Epithelial cell of esophagus (primary cell): ENCODE data around the gene HAPLN2.

Experiments
- DNase-seq: peaks from one replicate; pipeline ENCODE4 v3.0.0; 2010; ENCODE audit warnings: low read depth
- H3K4me3 ChIP-seq: 2 replicates; pipeline ENCODE4 v1.5.1; 2011; ENCODE audit warnings: mild to moderate bottlenecking, low read length, control low read depth
- TF ChIP-seq, protein P1 (sequence below): IDR thresholded peaks from 2 replicates; pipeline ENCODE4 v1.5.1; 2011; ENCODE audit warnings: low read depth, mild to moderate bottlenecking, low read length, control low read depth, inconsistent platforms; ENCODE audit not compliant: insufficient read depth; ENCODE audit errors: missing control alignments

Gene HAPLN2

GRCh38 chr1:156592158-156592909 lies 26.9 kb upstream of the HAPLN2 start:
- TF ChIP-seq, protein P1, sequence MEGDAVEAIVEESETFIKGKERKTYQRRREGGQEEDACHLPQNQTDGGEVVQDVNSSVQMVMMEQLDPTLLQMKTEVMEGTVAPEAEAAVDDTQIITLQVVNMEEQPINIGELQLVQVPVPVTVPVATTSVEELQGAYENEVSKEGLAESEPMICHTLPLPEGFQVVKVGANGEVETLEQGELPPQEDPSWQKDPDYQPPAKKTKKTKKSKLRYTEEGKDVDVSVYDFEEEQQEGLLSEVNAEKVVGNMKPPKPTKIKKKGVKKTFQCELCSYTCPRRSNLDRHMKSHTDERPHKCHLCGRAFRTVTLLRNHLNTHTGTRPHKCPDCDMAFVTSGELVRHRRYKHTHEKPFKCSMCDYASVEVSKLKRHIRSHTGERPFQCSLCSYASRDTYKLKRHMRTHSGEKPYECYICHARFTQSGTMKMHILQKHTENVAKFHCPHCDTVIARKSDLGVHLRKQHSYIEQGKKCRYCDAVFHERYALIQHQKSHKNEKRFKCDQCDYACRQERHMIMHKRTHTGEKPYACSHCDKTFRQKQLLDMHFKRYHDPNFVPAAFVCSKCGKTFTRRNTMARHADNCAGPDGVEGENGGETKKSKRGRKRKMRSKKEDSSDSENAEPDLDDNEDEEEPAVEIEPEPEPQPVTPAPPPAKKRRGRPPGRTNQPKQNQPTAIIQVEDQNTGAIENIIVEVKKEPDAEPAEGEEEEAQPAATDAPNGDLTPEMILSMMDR, result no peak

DNA sequence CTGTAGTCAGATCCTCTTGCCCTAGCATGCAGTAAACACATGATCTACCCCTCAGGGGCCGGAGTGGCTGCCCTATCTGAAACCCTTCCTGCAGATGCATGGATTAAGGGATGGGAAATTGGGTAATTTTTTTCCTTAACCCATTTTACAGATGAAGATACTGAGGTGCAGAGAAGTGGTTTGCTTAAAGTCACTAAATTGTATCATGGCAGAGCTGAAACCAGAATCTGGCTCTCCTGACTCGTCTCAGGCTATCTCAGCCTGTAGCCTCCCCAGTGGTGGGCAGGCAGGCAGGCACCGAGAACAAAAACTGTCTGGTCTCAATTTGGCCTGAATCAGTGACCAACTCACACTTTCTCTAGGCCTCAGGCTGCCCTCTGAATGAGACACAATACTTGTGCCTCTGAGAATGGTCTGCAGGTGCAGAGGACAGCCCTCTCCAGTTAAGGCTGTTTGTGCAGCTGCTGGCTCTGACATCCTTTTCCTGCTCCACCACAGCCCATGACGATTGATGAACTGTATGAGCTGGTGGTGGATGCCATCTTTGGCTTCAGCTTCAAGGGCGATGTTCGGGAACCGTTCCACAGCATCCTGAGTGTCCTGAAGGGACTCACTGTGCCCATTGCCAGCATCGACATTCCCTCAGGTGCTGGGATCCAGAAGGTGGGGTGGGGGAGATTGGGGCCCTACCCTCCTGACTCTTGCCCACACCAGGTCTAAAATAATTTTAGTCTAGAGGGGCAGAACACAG lies 26.1 kb upstream of the HAPLN2 start:
- no peak for DNase-seq
- TF ChIP-seq, protein P1, result no peak
- no peak overlapping the region for H3K4me3 ChIP-seq

More at GRCh38 chr1:156592158-156592909, 26.9 kb upstream of the HAPLN2 start:
- peak overlapping the region; percentile 74 for H3K4me3 ChIP-seq
- no peak for DNase-seq

DNA sequence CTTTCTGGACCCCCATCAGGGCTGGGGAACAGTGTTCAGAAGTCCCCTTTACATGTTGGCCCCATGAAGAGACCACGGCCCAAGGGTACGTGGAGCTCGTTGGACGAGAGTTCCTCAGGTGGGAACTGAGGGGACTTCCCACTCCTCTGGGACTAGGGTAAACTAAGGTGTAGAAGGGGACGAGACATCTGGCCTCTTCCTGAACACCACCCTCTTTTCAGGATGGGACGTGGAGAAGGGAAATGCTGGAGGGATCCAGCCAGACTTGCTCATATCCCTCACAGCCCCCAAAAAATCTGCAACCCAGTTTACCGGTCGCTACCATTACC lies 25.6 kb upstream of the HAPLN2 start:
- TF ChIP-seq, protein P1, result no peak
- no peak overlapping the region for H3K4me3 ChIP-seq
- DNase-seq, result no peak

DNA sequence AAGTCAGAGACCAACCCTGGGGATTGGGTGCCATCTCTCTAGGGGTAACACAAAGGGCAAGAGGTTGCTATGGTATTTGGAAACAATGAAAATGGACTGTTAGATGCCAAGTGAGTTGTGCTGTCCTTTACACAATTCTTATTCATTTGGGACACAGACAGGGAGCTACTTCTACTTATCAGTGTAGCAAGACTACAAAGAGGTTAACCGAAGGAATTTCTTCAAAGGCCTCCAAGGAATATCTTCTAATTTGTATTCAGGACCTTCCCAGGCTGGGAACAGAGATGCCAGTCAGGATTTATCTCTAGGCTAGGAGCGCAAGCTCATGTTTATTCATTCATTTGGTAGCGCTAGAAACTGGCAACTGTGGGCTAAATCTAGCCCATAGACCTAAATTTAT lies 25.0 kb upstream of the HAPLN2 start:
- H3K4me3 ChIP-seq, result no peak overlapping the region
- TF ChIP-seq, protein P1, result no peak
- no peak for DNase-seq

DNA sequence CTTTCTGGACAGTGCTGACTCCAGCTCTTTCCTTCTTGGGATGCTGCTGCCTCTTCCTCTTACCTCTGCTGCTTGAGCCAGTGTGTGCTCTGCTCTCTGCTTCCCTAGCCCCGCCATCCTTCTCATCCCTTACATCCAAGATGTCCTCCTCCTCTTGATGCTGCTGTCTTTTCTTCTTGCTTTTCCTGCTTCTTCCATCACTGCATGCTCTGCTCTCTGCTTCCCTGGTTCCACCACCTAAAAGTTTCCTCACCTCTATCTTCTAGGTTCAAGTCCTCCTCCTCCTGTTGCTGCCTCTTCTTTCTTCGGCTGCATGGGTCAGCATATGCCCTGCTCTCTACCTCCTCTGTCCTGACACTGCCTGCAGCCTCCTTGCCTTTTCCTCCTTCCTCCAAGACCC lies 24.2 kb upstream of the HAPLN2 start:
- H3K4me3 ChIP-seq, result no peak overlapping the region
- TF ChIP-seq, protein P1, result no peak
- no peak for DNase-seq

DNA sequence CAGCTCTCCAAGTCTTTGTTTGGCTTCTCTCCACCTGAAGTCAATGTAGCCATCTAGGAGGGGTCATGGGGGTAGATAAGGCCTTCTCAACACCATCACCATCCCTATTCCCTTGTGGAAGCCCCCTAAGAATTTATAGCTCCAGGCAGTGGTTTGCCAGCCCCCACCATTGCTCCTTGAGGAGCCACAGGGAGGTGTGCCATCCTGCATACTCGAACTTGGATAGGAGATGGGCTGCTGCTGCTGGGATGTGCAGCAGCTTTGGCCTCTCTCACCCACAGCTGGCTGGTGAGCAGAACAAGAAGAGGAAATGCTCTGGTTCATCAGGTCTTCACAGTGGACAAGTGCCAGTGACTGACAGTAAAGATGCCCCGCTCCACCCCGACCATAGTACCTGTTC lies 22.8 kb upstream of the HAPLN2 start:
- H3K4me3 ChIP-seq, result no peak overlapping the region
- TF ChIP-seq, protein P1, result no peak
- DNase-seq, result no peak
